ENCODE results near the gene EBF4. TPM values are rescaled to one million over a fixed set of nuclear protein-coding genes. Genes with fewer than 3 reads are reported as not detected.

The EBF4 gene
- total and polyA plus RNA-seq, 10 of the 15 experiments (the other 5 are each of a cell fraction or from before 2014, with no cell fraction given), result 0.13 TPM; not detected in 9

DNA sequence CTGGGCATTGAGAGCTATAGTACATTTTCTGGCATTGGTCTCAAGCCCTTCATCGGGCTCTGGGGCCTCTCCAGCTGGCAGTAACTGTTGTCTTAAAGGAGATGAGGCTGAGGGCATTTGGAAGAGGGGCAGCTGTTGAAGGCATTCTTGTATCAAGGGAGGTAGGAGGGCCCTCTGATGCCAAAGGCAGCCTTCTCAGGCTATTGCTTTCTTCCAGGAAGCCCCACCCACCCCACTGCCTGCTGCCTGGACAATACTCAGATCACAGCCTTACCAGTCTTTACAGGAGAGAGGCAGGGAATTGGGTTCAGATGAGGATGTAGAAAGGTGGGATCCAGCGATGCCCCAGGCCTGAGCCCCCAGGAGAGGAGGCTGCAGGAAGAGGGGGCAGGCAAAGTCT is 61.8 kb downstream of the EBF4 start:
- no TSS peak for BruUV-seq (replicated peaks)
- ChIA-PET POLR2A (no interaction called here), SMC1A (ENCODE audit: uncharacterized antibody, unreplicated experiment) (interaction anchor here (0.6 kb wide), 1 partner anchor 359 kb away, joined by 4 read pairs; no protein-coding TSS in a partner anchor)

DNA sequence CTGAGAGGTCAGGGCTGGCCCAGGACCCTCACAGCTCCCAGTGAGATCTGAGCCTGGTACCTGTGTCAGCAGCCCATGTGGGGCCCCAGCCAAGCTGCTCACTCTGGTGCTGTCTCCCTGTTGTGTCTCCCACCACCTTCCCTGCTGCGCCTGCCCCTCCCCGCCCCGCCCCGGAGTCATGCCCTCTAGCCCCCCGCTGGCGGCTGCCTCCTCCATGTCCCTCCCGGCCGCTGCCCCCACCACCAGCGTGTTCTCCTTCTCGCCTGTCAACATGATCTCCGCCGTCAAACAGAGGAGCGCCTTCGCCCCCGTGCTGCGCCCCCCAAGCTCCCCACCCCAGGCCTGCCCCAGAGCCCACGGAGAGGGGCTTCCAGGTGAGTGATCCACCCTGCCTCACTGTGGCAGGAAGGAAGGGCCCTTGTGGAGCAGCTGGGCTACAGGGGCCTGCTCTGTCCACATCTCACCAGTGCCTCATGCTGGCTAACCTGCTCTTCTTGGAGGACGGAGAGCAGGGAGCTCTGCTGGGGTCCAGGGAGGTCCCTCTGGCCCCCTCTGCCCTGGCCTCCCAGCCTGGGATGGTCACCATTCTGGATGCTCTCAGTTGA is 63.0 kb downstream of the EBF4 start:
- H4K20me1 ChIP-seq (ENCODE audit: control insufficient read depth, insufficient read depth), result no peaks in the 10 kb centered on the region
- DNase-seq (ENCODE audit: low read depth, low spot score), result no peak
- intact Hi-C loops (cut with micrococcal nuclease; ENCODE audit: unreplicated experiment), result loop anchor here (1.0 kb wide), 1 partner anchor 97 kb away; no protein-coding TSS in a partner anchor
- no peak overlapping the region for H3K27ac ChIP-seq (ENCODE audit: control insufficient read depth, insufficient read depth)
- in situ Hi-C loops (cut with MboI), result no loop called here
- SMC1A ChIA-PET (ENCODE audit: uncharacterized antibody, unreplicated experiment), result no interaction called here
- no peak overlapping the region for H2AFZ ChIP-seq (ENCODE audit: control insufficient read depth, low read depth, low read length)
- RAD21 ChIA-PET (ENCODE audit: unreplicated experiment), result no interaction called here
- no peaks in the 10 kb centered on the region for H3K36me3 ChIP-seq (ENCODE audit: control insufficient read depth in 2 of 2, insufficient read depth in 2 of 2, low read length in 1 of 2)
- POLR2A ChIA-PET, result no interaction called here
- H3K27me3 ChIP-seq (replicated peaks in 1 of 2; ENCODE audit: control insufficient read depth in 2 of 2, insufficient read depth in 2 of 2, low read length in 1 of 2), result peaks cover 8 to 12% of the 10 kb centered on the region in 2 experiments
- no peak overlapping the region for H3K9ac ChIP-seq (ENCODE audit: control insufficient read depth, insufficient read depth, low read length)
- FAIRE-seq, result no peak
- 27% methylated on average over 4 of the region's 18 CpGs for WGBS (ENCODE audit: insufficient coverage, insufficient replicate concordance, low lambda C conversion rate, missing lambda C conversion rate)
- ATAC-seq, result no peak
- no peaks in the 10 kb centered on the region for H3K79me2 ChIP-seq (ENCODE audit: control insufficient read depth, insufficient read depth, low read length)
- no TSS peak for BruUV-seq (replicated peaks)
- no peak for TF ChIP-seq PML (IDR thresholded peaks at IDR 0.05; ENCODE audit: low read length)
- TF ChIP-seq, protein P1, sequence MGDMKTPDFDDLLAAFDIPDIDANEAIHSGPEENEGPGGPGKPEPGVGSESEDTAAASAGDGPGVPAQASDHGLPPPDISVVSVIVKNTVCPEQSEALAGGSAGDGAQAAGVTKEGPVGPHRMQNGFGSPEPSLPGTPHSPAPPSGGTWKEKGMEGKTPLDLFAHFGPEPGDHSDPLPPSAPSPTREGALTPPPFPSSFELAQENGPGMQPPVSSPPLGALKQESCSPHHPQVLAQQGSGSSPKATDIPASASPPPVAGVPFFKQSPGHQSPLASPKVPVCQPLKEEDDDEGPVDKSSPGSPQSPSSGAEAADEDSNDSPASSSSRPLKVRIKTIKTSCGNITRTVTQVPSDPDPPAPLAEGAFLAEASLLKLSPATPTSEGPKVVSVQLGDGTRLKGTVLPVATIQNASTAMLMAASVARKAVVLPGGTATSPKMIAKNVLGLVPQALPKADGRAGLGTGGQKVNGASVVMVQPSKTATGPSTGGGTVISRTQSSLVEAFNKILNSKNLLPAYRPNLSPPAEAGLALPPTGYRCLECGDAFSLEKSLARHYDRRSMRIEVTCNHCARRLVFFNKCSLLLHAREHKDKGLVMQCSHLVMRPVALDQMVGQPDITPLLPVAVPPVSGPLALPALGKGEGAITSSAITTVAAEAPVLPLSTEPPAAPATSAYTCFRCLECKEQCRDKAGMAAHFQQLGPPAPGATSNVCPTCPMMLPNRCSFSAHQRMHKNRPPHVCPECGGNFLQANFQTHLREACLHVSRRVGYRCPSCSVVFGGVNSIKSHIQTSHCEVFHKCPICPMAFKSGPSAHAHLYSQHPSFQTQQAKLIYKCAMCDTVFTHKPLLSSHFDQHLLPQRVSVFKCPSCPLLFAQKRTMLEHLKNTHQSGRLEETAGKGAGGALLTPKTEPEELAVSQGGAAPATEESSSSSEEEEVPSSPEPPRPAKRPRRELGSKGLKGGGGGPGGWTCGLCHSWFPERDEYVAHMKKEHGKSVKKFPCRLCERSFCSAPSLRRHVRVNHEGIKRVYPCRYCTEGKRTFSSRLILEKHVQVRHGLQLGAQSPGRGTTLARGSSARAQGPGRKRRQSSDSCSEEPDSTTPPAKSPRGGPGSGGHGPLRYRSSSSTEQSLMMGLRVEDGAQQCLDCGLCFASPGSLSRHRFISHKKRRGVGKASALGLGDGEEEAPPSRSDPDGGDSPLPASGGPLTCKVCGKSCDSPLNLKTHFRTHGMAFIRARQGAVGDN (IDR thresholded peaks at IDR 0.05), result no peak
- TF ChIP-seq, protein P2, sequence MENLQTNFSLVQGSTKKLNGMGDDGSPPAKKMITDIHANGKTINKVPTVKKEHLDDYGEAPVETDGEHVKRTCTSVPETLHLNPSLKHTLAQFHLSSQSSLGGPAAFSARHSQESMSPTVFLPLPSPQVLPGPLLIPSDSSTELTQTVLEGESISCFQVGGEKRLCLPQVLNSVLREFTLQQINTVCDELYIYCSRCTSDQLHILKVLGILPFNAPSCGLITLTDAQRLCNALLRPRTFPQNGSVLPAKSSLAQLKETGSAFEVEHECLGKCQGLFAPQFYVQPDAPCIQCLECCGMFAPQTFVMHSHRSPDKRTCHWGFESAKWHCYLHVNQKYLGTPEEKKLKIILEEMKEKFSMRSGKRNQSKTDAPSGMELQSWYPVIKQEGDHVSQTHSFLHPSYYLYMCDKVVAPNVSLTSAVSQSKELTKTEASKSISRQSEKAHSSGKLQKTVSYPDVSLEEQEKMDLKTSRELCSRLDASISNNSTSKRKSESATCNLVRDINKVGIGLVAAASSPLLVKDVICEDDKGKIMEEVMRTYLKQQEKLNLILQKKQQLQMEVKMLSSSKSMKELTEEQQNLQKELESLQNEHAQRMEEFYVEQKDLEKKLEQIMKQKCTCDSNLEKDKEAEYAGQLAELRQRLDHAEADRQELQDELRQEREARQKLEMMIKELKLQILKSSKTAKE (IDR thresholded peaks at IDR 0.05; ENCODE audit: low read depth, poor library complexity, severe bottlenecking), result no peak
- TF ChIP-seq NR2C1 (IDR thresholded peaks at IDR 0.05), result no peak
- no peak for TF ChIP-seq WRNIP1 (IDR thresholded peaks at IDR 0.05; ENCODE audit: borderline replicate concordance, low read depth, low read length)
- H3K4me1 ChIP-seq (ENCODE audit: control insufficient read depth, insufficient read depth, low read length), result peaks cover 6% of the 10 kb centered on the region
- H3K4me3 ChIP-seq, result no peak overlapping the region
- no peak overlapping the region for H3K4me2 ChIP-seq (ENCODE audit: control insufficient read depth, insufficient read depth)
- CTCF ChIA-PET, result interaction anchor here (0.7 to 0.8 kb wide), 2 partner anchors 26 to 245 kb away, joined by 3 read pairs; no protein-coding TSS in a partner anchor
- no peaks in the 10 kb centered on the region for H3K9me3 ChIP-seq (replicated peaks; ENCODE audit: control insufficient read depth, insufficient read depth, low read length)

More for the DNA sequence above, 61.8 kb downstream of the EBF4 start:
- RAD21 ChIA-PET (ENCODE audit: unreplicated experiment), result no interaction called here
- Histone ChIP-seq H3K9me3 (replicated peaks; ENCODE audit: control insufficient read depth, insufficient read depth, low read length) (no peaks in the 10 kb centered on the region; the same call in 2 of the 3 replicates), H3K9ac (ENCODE audit: control insufficient read depth, insufficient read depth, low read length) (no peak overlapping the region), H3K4me3 (no peak overlapping the region), H3K27me3 (replicated peaks in 1 of 2; ENCODE audit: control insufficient read depth in 2 of 2, insufficient read depth in 2 of 2, low read length in 1 of 2) (peaks cover 9 to 12% of the 10 kb centered on the region in 2 experiments), H3K4me1 (ENCODE audit: control insufficient read depth, insufficient read depth, low read length) (peaks cover 6% of the 10 kb centered on the region), H2AFZ (ENCODE audit: control insufficient read depth, low read depth, low read length) (no peak overlapping the region), H3K36me3 (ENCODE audit: control insufficient read depth in 2 of 2, insufficient read depth in 2 of 2, low read length in 1 of 2) (no peaks in the 10 kb centered on the region), H3K27ac (ENCODE audit: control insufficient read depth, insufficient read depth) (no peak overlapping the region), H4K20me1 (ENCODE audit: control insufficient read depth, insufficient read depth) (no peaks in the 10 kb centered on the region), H3K79me2 (ENCODE audit: control insufficient read depth, insufficient read depth, low read length) (no peaks in the 10 kb centered on the region), H3K4me2 (ENCODE audit: control insufficient read depth, insufficient read depth) (no peak overlapping the region)
- CTCF ChIA-PET, result interaction anchor here (2.0 kb wide), 1 partner anchor 246 kb away, joined by 7 read pairs; no protein-coding TSS in a partner anchor
- in situ Hi-C loops (cut with MboI), result no loop called here
- TF ChIP-seq NFYB (IDR thresholded peaks at IDR 0.05; ENCODE audit: insufficient read depth, low read depth, low read length), result no peak
- FAIRE-seq, result no peak
- DNase-seq (ENCODE audit: low read depth, low spot score), result no peak
- no peak for ATAC-seq
- WGBS (ENCODE audit: insufficient coverage, insufficient replicate concordance, low lambda C conversion rate, missing lambda C conversion rate), result 44% methylated on average over 2 of the region's 2 CpGs
- intact Hi-C loops (cut with micrococcal nuclease; ENCODE audit: unreplicated experiment), result loop anchor here (5.0 kb wide), 1 partner anchor 248 kb away; no protein-coding TSS in a partner anchor

All from GM12878 (cell line).